Measurements from ENCODE around the gene OLFM2. TPM values are rescaled to one million over a fixed set of nuclear protein-coding genes. Genes with fewer than 3 reads are reported as not detected.
"Not testable (repeated sequence)": the region's sequence is repeated elsewhere in the genome, so short reads cannot be mapped to it uniquely, and the experiment has no call there.

Gene OLFM2
- 10 to 100 TPM; 17.0 to 21.3 (median 18.7) TPM for polyA plus RNA-seq (ENCODE audit: insufficient read length in 3 of 3)

GRCh38 chr19:9936326-9937000, at the start of gene OLFM2:
TSS of gene OLFM2 (minus strand) at chr19:9936515. CDS start at chr19:9936366, 149 bp downstream.
- DNase-seq (ENCODE audit: low read depth in 3 of 3, low spot score in 2 of 3): no peak

GRCh38 chr19:9981406-9982260, 45.3 kb upstream of the OLFM2 start:
- no peak for DNase-seq (ENCODE audit: low read depth in 3 of 3, low spot score in 2 of 3)

DNA sequence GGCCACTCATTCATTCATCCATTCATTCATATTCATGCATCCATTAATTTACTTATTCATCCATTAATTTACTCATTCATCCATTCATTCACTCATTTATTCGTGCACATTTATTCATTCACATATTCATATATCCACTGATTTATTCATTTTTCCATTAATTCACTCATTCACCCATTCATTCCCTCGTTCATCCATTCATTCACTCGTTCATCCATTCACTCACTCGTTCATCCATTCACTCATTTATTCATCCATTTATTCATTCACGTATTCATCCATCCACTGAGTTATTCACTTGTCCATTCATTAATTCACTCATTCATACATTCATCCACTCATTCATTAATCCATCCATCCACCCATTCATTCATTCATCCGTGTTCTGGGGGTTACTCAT, 35.8 kb upstream of the OLFM2 start:
- DNase-seq (ENCODE audit: low read depth in 3 of 3, low spot score in 2 of 3): no peak

DNA sequence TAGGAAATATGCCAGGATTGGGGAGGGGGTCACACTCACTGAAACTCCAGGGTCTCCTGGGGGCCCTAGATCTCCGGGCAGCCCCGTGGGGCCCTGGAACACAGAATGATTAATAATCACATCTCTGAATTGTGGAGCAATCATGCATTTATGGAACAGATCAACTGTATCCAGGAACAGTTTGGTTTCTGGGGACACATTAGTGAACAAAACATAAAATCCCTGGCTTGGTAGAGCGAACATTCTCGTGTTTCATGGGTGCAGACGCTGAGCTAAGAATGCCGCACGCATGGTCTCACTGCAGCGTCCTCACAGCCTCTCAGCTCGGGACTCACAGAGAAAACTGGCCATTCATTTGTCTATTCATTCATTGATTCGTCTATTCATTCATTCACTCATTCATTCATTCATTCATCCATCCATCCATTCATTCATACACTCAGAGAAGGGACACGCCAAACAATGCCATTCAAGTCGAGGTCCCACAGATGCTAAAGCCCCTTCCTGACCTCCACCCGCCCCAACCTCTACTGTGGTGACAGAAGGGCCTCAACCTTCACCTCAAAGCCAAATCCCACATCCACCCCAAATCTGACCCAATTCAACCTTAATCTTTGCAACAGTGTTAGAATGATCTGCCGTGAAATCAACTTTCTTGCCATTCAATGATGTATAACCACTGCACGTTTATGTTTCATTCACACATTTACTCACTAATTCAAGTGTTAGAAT, 35.0 kb upstream of the OLFM2 start:
- no peak for DNase-seq (ENCODE audit: low read depth in 3 of 3, low spot score in 2 of 3)

DNA sequence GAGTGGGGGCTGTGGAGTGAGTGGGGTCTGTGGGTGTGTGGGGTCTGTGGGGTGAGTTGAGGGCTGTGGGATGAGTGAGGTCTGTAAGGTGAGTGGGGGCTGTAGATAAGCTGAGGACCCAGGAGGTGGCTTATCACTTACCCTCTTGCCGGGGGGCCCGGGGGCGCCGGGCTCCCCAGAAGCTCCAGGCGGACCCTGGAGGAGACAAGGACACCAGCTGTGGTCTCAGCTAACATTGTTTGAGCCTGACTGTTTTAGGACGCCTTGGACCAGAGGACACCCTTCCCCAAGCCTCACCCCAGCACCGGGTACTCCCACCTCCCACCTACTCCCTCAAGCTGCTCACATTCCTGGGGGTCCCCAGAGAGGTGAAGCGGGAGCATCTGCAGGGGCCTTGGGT, 34.2 kb upstream of the OLFM2 start:
- DNase-seq (ENCODE audit: low read depth in 3 of 3, low spot score in 2 of 3): no peak

- no peak for DNase-seq (ENCODE audit: low read depth in 3 of 3, low spot score in 2 of 3)
These were observed 33.3 kb upstream of the OLFM2 start for GRCh38 chr19:9969688-9969975.

DNA sequence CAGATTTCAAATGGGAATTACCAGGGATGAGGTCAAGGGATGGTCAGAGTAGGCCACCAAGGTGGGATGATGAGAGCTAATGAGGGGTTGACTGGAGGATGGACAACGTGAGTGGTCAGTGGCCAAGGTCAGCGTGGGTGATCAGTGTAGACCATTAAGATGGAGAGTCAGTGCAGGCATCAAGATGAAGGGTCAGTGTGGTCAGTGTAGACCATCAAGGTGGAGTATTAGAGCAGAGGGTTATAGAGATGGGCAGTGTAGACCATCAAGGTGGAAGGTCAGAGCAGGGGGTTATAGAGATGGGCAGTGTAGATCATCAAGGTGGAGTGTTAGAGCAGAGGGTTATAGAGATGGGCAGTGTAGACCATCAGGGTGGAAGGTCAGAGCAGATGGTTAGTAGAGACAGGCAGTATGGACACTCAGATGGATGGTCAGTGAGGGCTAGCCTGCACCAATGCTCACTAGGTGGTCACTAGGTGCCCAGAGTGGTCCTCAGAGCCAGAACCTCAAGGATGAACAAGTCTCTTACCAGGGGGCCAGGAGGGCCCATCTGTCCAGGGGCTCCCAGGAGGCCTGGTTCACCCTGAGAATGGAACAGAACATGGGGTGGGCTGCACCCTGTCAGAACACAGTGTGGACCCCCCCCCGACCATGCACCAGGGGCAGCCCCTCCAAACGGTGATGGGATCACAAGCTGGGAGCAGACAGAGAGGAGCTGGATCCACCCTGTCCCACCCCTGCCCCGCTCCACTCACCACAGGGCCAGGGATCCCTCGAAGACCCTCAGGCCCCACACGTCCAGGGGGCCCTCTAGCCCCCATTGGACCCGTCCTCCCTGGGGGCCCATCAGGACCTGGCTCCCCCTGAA, 32.7 kb upstream of the OLFM2 start:
- no peak for DNase-seq (ENCODE audit: low read depth in 3 of 3, low spot score in 2 of 3)

GRCh38 chr19:9967326-9967725, 31.0 kb upstream of the OLFM2 start:
- no peak for DNase-seq (ENCODE audit: low read depth in 3 of 3, low spot score in 2 of 3)

DNA sequence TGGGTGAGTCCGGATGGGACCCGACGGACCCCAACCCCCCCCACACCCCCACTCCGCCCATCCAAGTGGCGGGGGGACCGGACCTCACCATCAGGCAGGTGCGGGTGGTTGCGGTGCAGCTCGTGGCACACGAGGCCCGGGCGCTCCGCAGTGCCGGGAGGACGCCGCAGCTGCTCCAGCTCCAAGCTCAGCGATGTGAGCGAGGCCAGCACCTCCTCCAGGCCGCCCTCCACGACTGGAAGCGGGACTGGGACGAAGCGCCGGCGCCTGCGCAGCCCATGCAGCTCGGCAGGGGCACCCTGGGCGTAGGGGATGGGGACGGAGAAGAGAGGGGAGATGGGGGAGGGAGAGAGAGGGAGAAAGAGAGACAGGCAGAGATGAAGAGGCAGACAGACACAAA, 30.1 kb upstream of the OLFM2 start:
- no peak for DNase-seq (ENCODE audit: low read depth in 3 of 3, low spot score in 2 of 3)

DNA sequence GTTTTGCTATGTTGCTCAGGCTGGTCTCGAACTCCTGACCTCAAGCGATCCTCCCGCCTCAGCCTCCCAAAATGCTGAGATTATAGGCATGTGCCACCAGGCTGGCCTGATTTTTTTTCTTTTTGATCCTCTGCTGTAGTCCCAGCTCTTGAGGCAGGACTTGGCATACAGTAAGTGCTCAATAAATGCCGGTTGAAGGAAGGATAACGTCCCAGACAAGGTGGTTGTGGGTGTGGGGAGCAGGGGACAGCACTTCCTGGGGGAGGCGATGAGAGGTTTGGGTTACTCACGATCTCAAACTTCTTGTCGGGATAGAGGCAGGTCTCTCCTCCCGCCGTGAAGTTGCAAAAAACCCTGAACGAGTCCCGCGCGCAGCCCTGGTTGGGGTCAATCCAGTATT, 29.7 kb upstream of the OLFM2 start:
- DNase-seq (ENCODE audit: low read depth in 3 of 3, low spot score in 2 of 3): no peak

DNA sequence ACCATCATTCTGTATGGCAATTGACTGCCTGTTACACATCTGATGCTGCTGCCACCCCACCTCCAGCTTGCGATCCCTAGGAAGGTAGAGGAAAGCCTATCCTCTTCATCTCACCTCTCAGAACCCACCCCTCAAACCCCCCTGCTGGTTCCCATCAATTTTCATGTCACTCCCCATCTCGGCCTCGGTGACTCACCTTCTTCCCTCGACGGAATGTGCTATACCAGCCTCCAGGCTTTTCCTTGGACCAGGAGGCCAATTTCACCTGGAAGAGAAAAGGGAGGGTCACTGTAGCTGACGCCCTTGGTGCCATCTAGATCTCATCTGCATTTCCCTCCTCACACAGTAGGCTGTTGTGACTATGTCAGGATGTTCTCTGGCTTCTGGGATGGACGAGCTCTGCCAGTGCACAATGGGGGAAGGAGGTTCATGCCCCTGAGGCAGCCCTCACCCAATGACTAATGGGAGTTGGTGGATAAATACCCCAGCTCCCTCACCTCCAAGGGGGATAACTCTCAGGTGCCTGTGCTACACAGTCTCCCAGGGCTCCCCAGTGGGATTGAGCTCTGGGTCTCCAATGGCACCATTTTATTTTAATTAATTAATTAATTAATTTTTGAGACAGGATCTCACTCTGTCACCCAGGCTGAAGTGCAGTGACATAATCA, 26.4 kb upstream of the OLFM2 start:
- no peak for DNase-seq (ENCODE audit: low read depth in 3 of 3, low spot score in 2 of 3)

GRCh38 chr19:9961103-9961502, 24.8 kb upstream of the OLFM2 start:
- DNase-seq (ENCODE audit: low read depth in 3 of 3, low spot score in 2 of 3): no peak

DNA sequence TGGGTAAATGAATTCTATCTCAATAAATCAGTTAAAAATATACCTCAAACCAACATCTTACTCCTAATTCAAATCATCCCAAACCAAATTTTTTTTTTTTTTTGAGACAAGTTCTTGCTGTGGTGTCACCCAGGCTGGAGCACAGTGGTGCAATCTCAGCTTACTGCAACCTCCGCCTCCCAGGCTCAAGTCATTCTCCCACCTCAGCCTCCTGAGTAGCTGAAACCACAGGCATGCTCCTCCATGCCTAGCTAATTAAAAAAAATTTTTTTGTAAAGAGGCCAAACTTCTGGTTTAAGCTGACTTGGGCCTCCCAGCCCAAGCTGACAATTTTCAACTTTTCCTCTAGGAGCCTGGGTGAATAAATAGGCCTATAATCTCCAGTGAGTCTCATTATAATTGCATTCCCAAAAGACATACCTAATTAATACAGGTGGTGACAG, 22.1 kb upstream of the OLFM2 start:
- DNase-seq (ENCODE audit: low read depth in 3 of 3, low spot score in 2 of 3): no peak

GRCh38 chr19:9956956-9957355, 20.6 kb upstream of the OLFM2 start:
- no peak for DNase-seq (ENCODE audit: low read depth in 3 of 3, low spot score in 2 of 3)

DNA sequence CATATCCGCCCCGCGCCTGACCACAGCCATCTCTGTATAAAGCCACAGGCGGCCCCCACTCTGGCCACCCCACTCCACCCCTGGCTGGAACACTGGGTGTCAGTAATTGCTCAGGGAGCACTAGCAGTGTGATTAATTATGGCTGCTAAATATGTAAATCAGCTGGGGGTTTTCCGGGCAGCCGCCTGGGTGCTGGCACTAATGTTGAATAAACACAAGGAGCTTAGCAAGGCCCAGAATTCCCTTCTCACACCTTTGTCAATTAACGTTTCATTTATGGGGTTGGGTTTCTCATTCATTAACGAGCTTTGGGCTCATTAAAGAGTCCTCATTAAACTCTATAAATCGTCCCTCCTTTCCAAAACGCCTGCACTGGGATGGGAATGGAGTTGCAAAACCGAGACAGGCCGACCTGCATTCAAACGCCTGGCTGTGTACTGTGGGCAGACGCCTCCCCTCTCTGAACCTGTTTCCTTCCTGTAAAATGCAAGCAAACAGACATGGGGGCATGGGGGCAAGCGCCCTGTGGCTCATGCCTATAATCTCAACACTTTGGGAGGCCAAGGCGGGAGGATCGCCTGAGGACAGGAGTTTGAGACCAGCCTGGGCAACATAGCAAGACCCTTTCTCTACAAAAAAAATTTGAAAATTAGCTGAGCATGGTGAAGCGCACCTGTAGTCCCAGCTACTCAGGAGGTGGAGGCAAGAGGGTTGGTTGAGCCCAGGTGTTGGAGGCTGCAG, 17.7 kb upstream of the OLFM2 start:
- DNase-seq (ENCODE audit: low read depth in 3 of 3, low spot score in 2 of 3): no peak

GRCh38 chr19:9952276-9952675, 16.0 kb upstream of the OLFM2 start:
- DNase-seq (ENCODE audit: low read depth in 3 of 3, low spot score in 2 of 3): no peak

DNA sequence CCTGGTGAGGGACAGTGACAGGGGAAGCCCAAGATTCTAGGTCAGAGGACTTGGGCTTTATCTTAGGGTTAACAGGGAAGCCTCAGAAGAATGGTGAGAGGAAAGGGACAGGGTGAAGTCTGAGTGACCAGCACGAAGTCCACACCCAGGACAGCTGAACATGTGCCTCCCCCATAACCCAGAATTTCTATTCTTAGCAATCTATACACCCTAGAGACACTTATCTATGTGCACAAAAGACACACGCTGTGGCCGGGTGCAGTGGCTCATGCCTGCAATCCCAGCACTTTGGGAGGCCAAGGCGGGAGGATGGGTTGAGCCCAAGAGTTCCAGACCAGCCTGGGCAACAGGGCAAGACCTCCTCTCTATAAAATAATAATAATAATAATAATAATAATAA, 11.1 kb upstream of the OLFM2 start:
- DNase-seq (ENCODE audit: low read depth in 3 of 3, low spot score in 2 of 3): no peak

GRCh38 chr19:9946528-9947125, 10.3 kb upstream of the OLFM2 start:
- DNase-seq (ENCODE audit: low read depth in 3 of 3, low spot score in 2 of 3): not testable (repeated sequence)
